ENCODE data around the gene SLC25A42. TPM values are rescaled to one million over a fixed set of nuclear protein-coding genes. Genes with fewer than 3 reads are reported as not detected.
A peak's percentile ranks its signal among the peaks of the same experiment; 100 is the strongest.

SLC25A42 gene
- total RNA-seq, 1 donor: 5.4 TPM

GRCh38 chr19:19113040-19113626 lies 49.3 kb downstream of the SLC25A42 start:
- Histone ChIP-seq H3K4me3 (ENCODE audit: insufficient read depth, low read length) (no peak overlapping the region), H3K9me3 (ENCODE audit: low read depth, low read length) (no peaks in the 10 kb centered on the region), H3K4me1 (ENCODE audit: insufficient read depth, low read length) (peaks cover 3% of the 10 kb centered on the region), H3K27me3 (ENCODE audit: insufficient read depth, low read length) (no peaks in the 10 kb centered on the region), H3K27ac (ENCODE audit: low read depth, low read length) (no peak overlapping the region), H3K36me3 (ENCODE audit: insufficient read depth, low read length) (no peaks in the 10 kb centered on the region), H4K20me1 (ENCODE audit: insufficient read depth, low read length) (no peaks in the 10 kb centered on the region), H3K79me2 (ENCODE audit: insufficient read depth, low read length) (no peaks in the 10 kb centered on the region), H3K4me2 (ENCODE audit: insufficient read depth, low read length) (no peak overlapping the region), H2AFZ (ENCODE audit: low read length) (no peak overlapping the region)
- TF ChIP-seq CTCF (IDR thresholded peaks at IDR 0.05; ENCODE audit: extremely low read depth, low read depth, low read length): no peak
- peak; percentile 94 for DNase-seq (ENCODE audit: insufficient read length, low spot score, missing footprints)

- no peaks in the 10 kb centered on the region for H3K9me3 ChIP-seq (ENCODE audit: low read depth, low read length)
- no peaks in the 10 kb centered on the region for H3K79me2 ChIP-seq (ENCODE audit: insufficient read depth, low read length)
- no peaks in the 10 kb centered on the region for H3K27me3 ChIP-seq (ENCODE audit: insufficient read depth, low read length)
- TF ChIP-seq CTCF (IDR thresholded peaks at IDR 0.05; ENCODE audit: extremely low read depth, low read depth, low read length): peak; percentile 49
- no peak overlapping the region for H3K4me2 ChIP-seq (ENCODE audit: insufficient read depth, low read length)
- H3K4me1 ChIP-seq (ENCODE audit: insufficient read depth, low read length): no peaks in the 10 kb centered on the region
- no peak overlapping the region for H2AFZ ChIP-seq (ENCODE audit: low read length)
- no peak overlapping the region for H3K4me3 ChIP-seq (ENCODE audit: insufficient read depth, low read length)
- H3K27ac ChIP-seq (ENCODE audit: low read depth, low read length): no peak overlapping the region
- H3K36me3 ChIP-seq (ENCODE audit: insufficient read depth, low read length): no peaks in the 10 kb centered on the region
- H4K20me1 ChIP-seq (ENCODE audit: insufficient read depth, low read length): no peaks in the 10 kb centered on the region
- peak; percentile 93 for DNase-seq (ENCODE audit: insufficient read length, low spot score, missing footprints)
Observed at GRCh38 chr19:19115954-19116353, 52.2 kb downstream of the SLC25A42 start.

- Histone ChIP-seq H4K20me1 (ENCODE audit: insufficient read depth, low read length) (no peaks in the 10 kb centered on the region), H3K36me3 (ENCODE audit: insufficient read depth, low read length) (no peaks in the 10 kb centered on the region), H3K27ac (ENCODE audit: low read depth, low read length) (no peak overlapping the region), H3K27me3 (ENCODE audit: insufficient read depth, low read length) (no peaks in the 10 kb centered on the region), H3K79me2 (ENCODE audit: insufficient read depth, low read length) (no peaks in the 10 kb centered on the region), H3K4me1 (ENCODE audit: insufficient read depth, low read length) (no peaks in the 10 kb centered on the region), H3K4me3 (ENCODE audit: insufficient read depth, low read length) (no peak overlapping the region), H2AFZ (ENCODE audit: low read length) (no peak overlapping the region), H3K4me2 (ENCODE audit: insufficient read depth, low read length) (no peak overlapping the region), H3K9me3 (ENCODE audit: low read depth, low read length) (peaks cover 5% of the 10 kb centered on the region)
- no peak for TF ChIP-seq CTCF (IDR thresholded peaks at IDR 0.05; ENCODE audit: extremely low read depth, low read depth, low read length)
- DNase-seq (ENCODE audit: insufficient read length, low spot score, missing footprints): peak; percentile 62
Observed at GRCh38 chr19:19119325-19120237, 55.8 kb downstream of the SLC25A42 start.
